HG03378 (cell line): Measurements from ENCODE around the gene LARP1B.
"Not testable (repeated sequence)": the region's sequence is repeated elsewhere in the genome, so short reads cannot be mapped to it uniquely, and the experiment has no call there.

Source experiments
- ATAC-seq: cut with Tn5 transposase; IDR thresholded peaks from one replicate; pipeline ENCODE4 v1.9.1; 2021; ENCODE audit warnings: mild to moderate bottlenecking, moderate library complexity; ENCODE audit not compliant: unreplicated experiment

Gene LARP1B

DNA sequence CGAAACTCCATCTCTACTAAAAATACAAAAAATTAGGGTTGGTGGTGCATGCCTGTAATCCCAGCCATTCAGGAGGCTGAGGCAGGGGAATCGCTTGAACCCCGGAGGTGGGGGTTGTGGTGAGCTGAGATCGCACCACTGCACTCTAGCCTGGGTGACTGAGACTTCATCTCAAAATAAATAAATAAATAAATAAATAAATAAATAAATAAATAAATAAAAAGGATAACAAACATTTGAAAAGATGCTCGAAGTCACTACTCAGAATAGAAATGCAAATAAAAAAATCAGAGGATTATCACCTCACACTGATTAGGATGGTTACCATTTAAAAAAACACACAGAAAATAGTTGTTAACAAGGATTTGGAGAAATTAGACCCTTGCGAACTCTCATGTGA, 73.8 kb downstream of the LARP1B start:
- no peak for ATAC-seq

DNA sequence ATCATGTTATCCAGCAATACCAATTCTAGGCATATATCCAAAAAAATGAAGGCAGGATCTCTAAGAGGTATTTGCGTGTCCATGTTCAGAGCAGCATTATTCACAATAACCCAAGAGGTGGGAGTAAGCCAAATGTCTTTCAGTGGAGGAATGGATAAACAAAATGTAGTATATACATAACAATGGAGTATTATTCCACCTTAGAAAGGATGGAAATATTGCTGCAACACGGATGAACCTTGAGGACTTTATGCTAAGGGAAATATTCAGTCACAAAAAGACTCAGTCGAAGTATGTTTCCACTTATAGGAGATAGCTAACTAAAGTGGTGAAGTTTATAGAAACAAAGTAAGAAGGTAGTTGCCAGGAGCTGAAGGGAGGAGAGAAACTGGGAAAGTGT, 74.3 kb downstream of the LARP1B start:
- ATAC-seq = no peak

DNA sequence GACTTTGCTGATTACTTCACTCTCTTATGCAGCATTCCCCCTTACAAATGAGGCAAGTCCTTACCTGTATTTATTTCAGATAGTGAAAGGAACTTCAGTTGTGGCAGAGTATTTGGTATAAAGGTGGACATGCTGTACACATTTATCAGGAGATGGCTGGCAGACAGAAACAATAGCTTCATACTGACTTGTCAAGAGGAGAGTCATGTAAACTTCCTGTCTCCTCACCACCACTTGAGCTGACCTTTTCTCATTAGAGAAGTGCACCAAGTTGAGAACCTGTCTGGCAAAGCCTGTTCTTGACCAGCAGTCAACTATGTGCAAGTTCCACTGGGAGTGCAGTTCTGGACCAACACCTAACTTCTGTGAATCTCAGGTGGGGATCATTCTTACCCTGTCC, 80.8 kb downstream of the LARP1B start:
- no peak for ATAC-seq

DNA sequence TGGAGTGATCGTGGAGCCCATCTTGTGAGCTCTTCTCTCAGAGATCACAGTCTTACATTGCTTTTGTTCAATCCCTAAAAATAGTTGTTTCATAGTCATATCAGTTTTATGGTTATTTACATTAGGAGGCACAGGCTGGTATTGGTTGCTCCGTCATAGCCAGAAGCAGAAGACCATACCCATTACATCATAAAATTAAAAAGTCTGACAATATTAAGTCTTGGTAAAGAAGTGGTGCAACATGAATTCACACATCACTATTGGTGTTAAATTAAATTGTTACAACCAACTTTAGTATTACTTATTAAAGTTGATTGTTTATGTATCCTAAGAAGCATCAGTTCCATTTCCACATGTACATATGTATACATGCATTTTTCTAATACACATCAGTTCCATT, 84.6 kb downstream of the LARP1B start:
- ATAC-seq = no peak

DNA sequence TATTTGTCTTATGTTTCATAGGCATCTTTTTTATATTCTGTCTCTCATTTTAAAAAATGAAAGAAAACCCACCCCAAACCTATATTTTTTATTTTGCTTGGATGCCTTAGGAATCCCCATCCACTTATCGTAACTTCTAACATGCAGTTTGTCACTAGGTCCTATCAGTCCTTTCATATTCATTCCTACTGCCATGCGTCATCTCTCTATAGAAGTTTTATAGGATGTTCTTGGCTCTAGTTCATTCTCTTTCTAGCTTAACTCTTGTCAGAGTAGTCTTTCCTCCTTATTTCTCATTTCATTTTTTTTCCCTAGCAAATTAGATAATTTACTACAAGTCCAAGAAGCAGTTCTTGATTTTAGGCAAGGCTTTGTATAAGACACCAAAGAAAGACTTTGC, 92.7 kb downstream of the LARP1B start:
- ATAC-seq = no peak

DNA sequence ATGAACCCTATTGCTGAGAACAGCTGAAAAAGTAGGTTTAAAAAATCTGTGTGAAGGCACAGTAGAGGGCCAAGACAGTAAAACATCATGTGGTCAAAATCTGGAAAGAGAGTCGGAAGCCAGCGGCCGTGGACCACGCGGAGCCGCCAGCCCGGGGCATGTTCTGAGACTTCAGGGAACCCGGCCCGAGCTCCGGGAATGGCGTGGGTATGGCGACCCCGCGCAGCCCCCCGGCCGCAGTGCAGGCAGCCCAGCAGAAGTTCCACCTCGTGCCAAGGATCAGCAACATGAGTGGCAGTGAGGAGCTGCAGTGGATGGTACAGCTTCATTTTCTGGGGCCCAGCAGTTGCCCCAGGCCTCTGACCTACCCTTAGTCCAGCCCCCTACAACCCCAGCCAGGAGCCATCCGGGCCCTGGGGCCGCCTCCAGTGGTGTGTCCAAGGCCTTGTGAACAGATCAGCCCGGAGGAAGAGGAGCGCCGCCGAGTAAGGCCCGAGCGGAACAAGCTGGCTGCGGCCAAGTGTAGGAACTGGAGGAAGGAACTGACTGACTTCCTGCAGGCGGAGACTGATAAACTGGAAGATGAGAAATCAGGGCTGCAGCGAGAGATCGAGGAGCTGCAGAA, 94.2 kb downstream of the LARP1B start:
- no peak for ATAC-seq

DNA sequence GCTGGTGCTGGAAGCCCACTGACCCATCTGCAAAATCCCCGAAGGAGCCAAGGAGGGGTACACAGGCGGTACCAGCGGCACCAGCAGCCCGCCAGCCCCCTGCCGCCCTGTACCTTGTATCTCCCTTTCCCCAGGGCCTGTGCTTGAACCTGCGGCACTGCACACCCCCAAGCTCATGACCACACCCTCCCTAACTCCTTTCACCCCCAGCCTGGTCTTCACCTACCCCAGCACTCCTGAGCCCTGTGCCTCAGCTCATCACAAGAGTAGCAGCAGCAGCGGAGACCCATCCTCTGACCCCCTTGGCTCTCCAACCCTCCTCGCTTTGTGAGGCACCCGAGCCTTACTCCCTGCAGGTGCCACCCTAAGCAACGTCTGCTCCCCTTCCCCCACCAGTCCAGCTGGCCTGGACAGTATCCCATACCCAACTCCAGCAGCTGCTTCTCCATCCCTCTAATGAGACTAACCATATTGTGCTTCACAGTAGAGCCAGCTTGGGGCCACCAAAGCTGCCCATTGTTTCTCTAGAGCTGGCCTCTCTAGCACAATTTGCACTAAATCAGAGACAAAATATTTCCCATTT, 94.9 kb downstream of the LARP1B start:
- no peak for ATAC-seq

DNA sequence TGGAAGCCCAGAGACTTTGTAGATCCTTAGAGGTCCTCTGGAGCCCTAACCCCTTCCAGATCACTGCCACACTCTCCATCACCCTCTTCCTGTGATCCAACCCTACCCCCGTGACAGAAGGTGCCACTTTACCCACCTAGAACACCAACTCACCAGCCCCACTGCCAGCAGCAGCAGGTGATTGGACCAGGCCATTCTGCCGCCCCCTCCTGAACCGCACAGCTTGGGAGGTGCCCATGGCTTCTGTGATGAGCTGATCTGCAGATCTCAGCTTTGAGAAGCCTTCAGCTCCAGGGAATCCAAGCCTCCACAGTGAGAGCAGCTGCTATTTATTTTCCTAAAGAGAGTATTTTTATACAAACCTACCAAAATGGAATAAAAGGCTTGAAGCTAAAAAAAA, 95.4 kb downstream of the LARP1B start:
- ATAC-seq = not testable (repeated sequence)

DNA sequence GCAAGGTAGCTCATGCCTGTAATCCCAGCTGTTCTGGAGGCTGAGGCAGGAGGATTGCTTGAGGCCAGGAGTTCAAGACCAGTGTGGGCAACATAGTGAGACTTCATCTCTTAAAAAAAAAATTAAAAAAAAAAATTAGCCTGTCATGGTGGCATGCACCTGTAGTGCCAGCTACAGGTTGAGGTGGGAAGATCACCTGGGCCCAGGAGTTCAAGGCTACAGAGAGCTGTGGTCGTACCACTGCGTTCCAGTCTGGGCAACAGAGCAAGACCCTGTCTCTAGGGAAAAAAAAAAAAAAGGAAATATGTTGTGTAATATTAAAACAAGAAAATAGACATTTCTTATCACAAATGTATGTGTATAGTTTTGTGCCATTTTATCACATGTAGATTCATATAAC, 97.8 kb downstream of the LARP1B start:
- no peak for ATAC-seq

DNA sequence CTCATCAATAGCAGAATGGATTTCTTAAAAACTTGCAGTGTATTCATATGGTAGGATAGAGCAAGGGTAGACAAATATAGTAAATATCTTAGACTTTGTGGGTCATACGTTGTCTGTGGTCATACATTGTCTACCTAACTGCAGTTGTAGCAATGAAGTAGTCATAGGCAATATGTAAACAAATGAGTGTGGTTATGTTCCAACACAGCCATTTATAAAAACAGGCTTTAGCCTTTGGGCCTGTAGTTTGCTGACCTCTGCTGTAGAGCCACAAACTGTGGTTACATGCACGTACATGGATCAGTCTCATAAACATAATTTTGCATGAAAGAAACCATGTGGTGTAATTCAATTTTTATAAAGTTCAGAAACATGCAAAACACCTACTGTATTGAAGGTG, 98.9 kb downstream of the LARP1B start:
- no peak for ATAC-seq

DNA sequence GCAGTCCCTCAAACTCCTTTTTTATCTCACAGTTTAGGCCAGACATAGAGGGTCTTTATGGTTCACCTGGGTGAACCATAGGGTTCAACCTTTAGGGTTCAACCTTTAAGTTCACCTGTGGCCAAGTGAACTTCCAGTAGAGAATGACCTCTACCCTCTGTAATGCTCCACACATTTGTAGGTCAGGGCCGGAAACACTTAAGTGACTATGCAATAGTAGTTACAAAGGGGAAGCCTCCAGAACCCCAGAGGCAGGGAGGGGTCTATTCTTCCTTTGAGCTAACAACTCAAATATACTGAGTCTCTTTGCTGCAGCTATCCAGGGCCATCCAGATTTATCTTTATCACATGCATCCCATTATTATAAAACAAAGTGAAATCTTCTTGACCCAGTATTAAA, 100.0 kb downstream of the LARP1B start:
- ATAC-seq = no peak

DNA sequence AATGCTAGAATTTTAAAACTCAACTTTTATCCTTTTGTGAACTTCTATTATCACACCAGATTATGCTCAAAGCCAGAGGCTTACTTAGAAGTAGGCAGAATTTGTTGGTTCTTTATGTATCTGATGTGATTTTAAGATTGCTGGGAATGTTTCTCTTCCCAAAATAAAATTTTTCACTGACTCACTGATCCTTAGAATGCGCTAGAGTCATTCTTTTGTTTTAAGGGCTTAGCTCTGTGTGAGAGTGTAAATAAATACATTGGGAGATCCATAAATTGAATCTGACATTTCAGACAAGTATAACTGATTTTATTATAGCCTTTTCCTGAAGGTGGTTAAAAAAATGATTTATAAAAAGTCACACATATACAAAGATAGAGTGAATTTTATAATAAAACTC, 101.3 kb downstream of the LARP1B start:
- ATAC-seq = no peak

DNA sequence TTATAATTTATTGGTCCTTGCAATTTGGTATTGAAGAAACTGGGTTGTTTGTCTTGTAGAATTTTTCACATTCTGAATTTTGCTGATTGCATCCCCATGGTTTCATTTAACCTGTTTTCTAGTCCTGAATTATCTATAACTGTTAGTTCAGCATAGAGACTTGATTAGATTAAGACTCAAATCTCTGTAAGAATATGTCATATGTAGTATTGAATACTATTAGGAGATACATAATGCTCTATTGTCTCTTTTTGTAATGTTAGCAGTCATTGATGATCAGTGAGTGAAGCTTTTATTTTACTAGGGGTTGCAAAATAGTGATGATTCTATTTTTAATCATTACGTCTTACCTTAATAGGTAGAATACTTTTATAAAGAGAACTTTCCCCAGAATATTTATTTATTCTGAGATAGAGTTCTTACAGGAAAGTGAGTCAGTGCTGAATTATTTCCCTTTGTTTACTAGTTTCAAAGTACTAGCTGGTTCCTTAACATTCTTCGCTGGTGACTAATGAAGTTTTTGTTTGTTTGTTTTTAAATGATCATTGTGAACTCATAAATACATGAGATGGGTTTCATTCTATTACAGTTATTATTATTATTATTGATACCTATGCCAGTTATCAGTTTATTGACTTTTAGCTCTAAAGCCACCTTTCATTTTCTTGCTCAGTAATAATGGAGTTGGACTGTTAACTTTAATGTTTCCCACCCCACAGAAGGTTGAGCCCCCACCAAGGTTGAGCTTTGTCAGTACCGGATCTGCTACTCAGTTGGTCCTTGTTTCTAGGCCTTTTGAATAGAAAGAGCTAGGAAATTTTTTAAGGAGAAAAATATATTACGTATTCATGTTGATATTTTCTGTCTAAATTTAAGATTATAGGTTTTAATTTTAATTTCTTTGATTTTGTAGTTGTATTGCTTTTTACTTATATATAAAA, 102.3 kb downstream of the LARP1B start:
- ATAC-seq = no peak

DNA sequence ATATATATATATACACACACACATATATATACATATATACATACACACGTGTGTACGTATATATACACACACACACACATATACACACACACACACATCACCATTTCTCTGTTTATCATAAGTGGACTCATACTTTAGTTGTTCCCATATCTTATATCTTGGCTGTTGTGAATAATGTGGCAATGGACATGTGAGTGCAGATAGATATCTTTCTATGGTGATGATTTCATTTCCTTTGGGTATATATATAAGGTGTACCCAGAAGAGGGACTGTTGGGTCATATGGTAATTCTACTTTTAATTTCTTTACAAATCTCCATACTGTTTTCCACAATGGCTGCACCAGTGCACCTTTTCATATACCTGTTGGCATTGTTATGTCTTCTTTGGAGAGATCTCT, 105.9 kb downstream of the LARP1B start:
- no peak for ATAC-seq

DNA sequence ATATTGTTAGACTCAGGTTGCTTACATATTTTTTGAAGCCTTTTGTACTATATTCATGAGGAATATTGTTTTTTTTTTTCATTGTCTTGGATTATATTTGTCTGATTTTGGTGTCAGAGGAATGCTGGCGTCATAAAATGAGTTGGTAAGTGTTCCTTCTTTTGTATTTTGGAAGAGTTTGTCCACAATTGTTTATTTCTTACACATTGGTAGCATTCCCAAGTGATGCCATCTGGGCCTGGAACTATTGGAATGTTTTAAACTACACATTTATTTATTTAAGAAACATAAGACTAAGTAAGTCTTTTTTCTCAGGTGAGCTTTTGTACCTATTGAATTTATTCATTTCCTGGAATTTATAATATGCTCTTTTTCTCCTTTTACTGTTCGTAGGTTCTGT, 107.6 kb downstream of the LARP1B start:
- ATAC-seq = no peak

DNA sequence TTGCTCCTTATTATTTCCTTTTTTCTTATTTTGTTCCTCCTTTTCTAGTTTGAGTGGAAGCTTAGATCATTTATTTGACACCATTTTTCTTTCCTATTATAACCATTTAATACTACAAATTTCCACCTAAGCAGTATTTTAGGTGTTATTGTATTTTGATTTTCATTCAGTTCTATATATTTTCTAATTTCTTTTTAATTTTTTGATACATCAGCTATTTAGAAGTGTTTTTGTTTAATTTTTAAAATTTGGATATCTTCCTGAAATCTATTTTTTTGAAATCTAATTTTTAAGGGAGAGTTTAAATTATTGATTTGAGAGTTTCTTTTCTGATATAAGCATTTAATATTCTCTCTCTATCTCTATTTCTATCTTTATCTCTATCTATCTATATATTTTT, 108.1 kb downstream of the LARP1B start:
- ATAC-seq = no peak

DNA sequence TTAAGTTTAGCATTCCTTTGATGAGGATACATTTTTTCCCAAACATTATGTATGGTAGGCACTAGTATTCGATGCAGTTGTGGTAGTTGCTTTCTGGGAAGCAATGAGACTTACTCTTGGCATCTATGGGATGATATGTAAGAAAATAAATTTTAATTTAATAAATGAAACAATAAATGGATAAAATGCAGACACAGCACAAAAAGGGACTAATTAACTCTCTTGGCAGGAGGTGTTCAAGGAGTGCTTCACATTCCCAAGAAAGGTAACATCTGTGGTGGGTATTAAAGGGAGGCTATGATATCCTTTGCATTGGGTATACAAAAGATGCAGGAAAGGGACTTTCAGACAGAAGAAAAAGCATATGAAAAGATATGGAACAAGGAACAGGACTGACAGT, 115.5 kb downstream of the LARP1B start:
- no peak for ATAC-seq

DNA sequence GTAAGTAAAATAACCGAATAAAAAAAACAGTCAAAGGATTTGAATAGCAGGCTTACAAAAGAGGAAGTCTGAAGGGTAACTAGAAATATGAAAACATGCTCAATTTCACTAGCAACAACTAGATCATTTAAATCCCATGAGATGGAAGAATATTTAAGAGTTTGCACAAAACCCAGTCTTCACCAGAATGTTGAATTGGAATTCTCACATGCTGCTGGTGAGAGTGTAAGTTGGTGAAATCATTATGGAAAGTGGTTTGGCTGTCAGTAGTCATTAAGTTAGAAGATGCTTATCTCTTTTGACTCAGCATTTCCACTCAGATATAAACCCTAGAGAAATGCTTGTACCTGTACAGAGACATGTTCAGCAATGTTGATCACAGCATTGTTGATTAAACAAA, 116.4 kb downstream of the LARP1B start:
- peak; percentile 77 for ATAC-seq

DNA sequence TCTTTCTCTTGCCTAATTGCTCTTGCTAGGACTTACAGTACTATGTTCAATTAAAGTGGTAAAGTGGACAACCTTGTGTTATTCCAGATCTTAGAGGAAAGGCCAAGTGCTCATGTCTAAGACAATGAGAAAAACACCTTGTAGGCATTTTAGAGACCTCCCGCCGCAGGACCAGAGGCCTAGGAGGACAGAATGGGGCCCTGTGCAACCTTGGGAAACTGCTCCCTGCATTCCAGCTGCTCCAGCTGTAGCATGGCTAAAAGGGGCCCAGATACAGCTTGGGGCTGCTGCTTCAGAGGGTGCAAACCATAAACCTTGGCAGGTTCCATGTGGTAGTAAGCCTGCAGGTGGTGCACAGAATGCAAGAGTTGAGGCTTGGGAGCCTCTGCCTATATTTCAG, 125.5 kb downstream of the LARP1B start:
- ATAC-seq = no peak

DNA sequence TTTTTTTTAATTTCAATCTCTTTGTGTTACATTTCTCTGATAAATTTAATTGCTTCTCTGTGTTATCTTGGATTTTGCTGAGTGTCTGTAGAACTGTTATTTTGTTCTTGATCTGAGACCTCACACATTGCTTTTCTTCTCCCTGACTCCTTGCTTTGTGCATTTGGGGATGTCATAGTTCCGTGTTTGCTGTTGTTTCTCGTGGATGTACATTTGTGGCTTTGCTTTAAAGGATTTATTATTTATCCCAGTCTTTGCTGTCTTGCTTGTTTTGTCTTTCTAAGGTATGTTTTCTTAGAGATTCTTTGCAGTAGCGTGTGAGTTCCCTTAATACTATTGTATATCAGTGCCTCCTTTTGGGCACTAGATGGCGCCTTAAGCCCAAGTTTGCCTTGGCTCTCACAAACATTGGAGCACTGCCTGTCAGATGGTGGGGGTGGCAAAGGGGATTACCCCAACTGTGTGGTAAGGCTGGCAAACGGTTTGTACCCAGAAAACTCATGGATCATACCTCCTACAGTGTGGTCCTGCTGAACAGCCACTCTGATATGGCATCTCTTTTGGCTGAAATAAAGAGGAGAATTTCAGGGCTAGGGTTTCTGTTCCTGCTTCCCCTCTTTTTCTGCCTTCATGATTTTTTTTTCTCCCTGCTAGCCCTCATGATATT, 130.1 kb downstream of the LARP1B start:
- ATAC-seq = peak; percentile 99
